GM12878 (cell line): ENCODE measurements around the gene HAP1. TPM values are rescaled to one million over a fixed set of nuclear protein-coding genes. Genes with fewer than 3 reads are reported as not detected.

Experiments used
- ATF7 ChIP-seq: fragments of 450-650 bp; IDR thresholded peaks from 2 replicates; pipeline ENCODE4 v1.6.1; 2016; ENCODE audit warnings: low read depth, mild to moderate bottlenecking
- CBFB ChIP-seq: IDR thresholded peaks from 2 replicates; pipeline ENCODE4 v1.6.1; 2016; ENCODE audit warnings: antibody characterized with exemption, low read depth
- CHD2 ChIP-seq: IDR thresholded peaks from 2 replicates; pipeline ENCODE4 v1.6.1; 2011; ENCODE audit warnings: low read depth, low read length, improper control_type of control experiment, borderline replicate concordance
- DPF2 ChIP-seq: fragments of 450-650 bp; IDR thresholded peaks from 2 replicates; pipeline ENCODE4 v1.6.1; 2017; ENCODE audit warnings: mild to moderate bottlenecking
- IKZF1 ChIP-seq: fragments of 450-650 bp; conservative IDR thresholded peaks from 2 replicates; pipeline ENCODE4 v1.6.1; 2017; ENCODE audit warnings: antibody characterized with exemption, mild to moderate bottlenecking
- IRF4 ChIP-seq: IDR thresholded peaks from 2 replicates; pipeline ENCODE4 v1.6.1; 2011; ENCODE audit warnings: low read depth, low read length
- KLF5 ChIP-seq: fragments of 450-650 bp; IDR thresholded peaks from 2 replicates; pipeline ENCODE4 v1.6.1; 2014; ENCODE audit warnings: mild to moderate bottlenecking; ENCODE audit not compliant: partially characterized antibody
- NFYB ChIP-seq: IDR thresholded peaks from 2 replicates; pipeline ENCODE4 v1.6.1; 2011; ENCODE audit warnings: low read depth, mild to moderate bottlenecking, low read length, improper control_type of control experiment, moderate library complexity; ENCODE audit not compliant: insufficient read depth
- NR2C2 ChIP-seq: IDR thresholded peaks from 2 replicates; pipeline ENCODE4 v1.6.1; 2011; ENCODE audit warnings: borderline replicate concordance, low read depth; ENCODE audit not compliant: control insufficient read depth, insufficient read length
- NRF1 ChIP-seq: conservative IDR thresholded peaks from 2 replicates; pipeline ENCODE4 v1.6.1; 2011; ENCODE audit warnings: mild to moderate bottlenecking, low read depth, low read length, improper control_type of control experiment
- PAX5 ChIP-seq: IDR thresholded peaks from 2 replicates; pipeline ENCODE4 v1.6.1; 2011; ENCODE audit warnings: low read depth, low read length, borderline replicate concordance
- PKNOX1 ChIP-seq: fragments of 450-650 bp; IDR thresholded peaks from 2 replicates; pipeline ENCODE4 v1.6.1; 2016; ENCODE audit warnings: mild to moderate bottlenecking
- RFX5 ChIP-seq: IDR thresholded peaks from 2 replicates; pipeline ENCODE4 v1.6.1; 2011; ENCODE audit warnings: low read depth, low read length, improper control_type of control experiment
- SIN3A ChIP-seq: IDR thresholded peaks from 2 replicates; pipeline ENCODE4 v1.6.1; 2012; ENCODE audit warnings: low read depth, low read length, improper control_type of control experiment
- SKIL ChIP-seq: fragments of 450-650 bp; IDR thresholded peaks from 2 replicates; pipeline ENCODE4 v1.6.1; 2017; ENCODE audit warnings: mild to moderate bottlenecking, low read depth, inconsistent platforms; ENCODE audit not compliant: poor library complexity, severe bottlenecking
- TAF1 ChIP-seq: IDR thresholded peaks from 2 replicates; pipeline ENCODE4 v1.6.1; 2011; ENCODE audit warnings: mild to moderate bottlenecking, low read depth, low read length, borderline replicate concordance
- ZNF622 ChIP-seq: fragments of 450-650 bp; IDR thresholded peaks from 2 replicates; pipeline ENCODE4 v1.6.1; 2017; ENCODE audit warnings: mild to moderate bottlenecking, inconsistent platforms
- polyA plus RNA-seq, 11 experiments: library from polyadenylated mRNA; depleted of rRNA in 4 of 11; unstranded in 6 of 11; stranded (reverse) in 5 of 11; fragments of >200 nt; fragmentation: Nextera tagmentation in 4 of 11; fragmentation: Illumina TruSeq in 1 of 11; extraction: Ambion mirVana in 4 of 11; extraction: Trizol in 1 of 11; gene quantifications; 1 replicate in 1 of 11; 2 replicates in 10 of 11; pipeline versions ENCODE4 v1.2.1 to v1.2.3, GENCODE V29; 2011 to 2016; ENCODE audit warnings: inconsistent platforms in 2 of 11, missing spikeins in 2 of 11, low read depth in 1 of 11
- total RNA-seq, 4 experiments: library from RNA; depleted of rRNA in 3 of 4; stranded (reverse); fragments of >200 nt in 3 of 4; fragmentation: Illumina TruSeq in 1 of 4; extraction: Trizol in 1 of 4; gene quantifications; 2 replicates each; pipeline versions ENCODE4 v1.2.1 to v1.2.3, GENCODE V29; 2013 to 2021
- TF ChIP-seq, protein P1 (sequence below): IDR thresholded peaks from 2 replicates; pipeline ENCODE4 v1.6.1; 2012; ENCODE audit warnings: low read depth, low read length, improper control_type of control experiment
- TF ChIP-seq, protein P2 (sequence below): IDR thresholded peaks from 2 replicates; pipeline ENCODE4 v1.6.1; 2012; ENCODE audit warnings: low read length, inconsistent platforms
- TF ChIP-seq, protein P3 (sequence below): fragments of 450-650 bp; conservative IDR thresholded peaks from 2 replicates; pipeline ENCODE4 v1.6.1; 2017; ENCODE audit warnings: mild to moderate bottlenecking, moderate library complexity
- TF ChIP-seq, protein P4 (sequence below): IDR thresholded peaks from 2 replicates; pipeline ENCODE4 v1.6.1; 2012; ENCODE audit warnings: low read depth, low read length, improper control_type of control experiment

The HAP1 gene
- total and polyA plus RNA-seq, 10 of the 15 experiments (the other 5 are each of a cell fraction or from before 2014, with no cell fraction given), result not detected

GRCh38 chr17:41688641-41689496 is 45.6 kb downstream of the HAP1 start, which contains the start of gene EIF1 (continued):
- TF ChIP-seq ZNF622 (no peak), PAX5 (peak; percentile 37; the same call in 1 of the 2 replicates), DPF2 (peak; percentile 86), RFX5 (0 out of 2 replicates have a peak, but pooled peaks have one; percentile 59), IRF4 (no peak), KLF5 (peak; percentile 11), CHD2 (peak; percentile 90), NR2C2 (no peak), CBFB (peak; percentile 96), NRF1 (peak; percentile 97), PKNOX1 (peak; percentile 98), ATF7 (peak; percentile 98), SKIL (no peak), NFYB (peak; percentile 88), IKZF1 (peak; percentile 75), TAF1 (peak; percentile 93), SIN3A (no peak; the same call in 1 of the 2 replicates)
- TF ChIP-seq, protein P1, sequence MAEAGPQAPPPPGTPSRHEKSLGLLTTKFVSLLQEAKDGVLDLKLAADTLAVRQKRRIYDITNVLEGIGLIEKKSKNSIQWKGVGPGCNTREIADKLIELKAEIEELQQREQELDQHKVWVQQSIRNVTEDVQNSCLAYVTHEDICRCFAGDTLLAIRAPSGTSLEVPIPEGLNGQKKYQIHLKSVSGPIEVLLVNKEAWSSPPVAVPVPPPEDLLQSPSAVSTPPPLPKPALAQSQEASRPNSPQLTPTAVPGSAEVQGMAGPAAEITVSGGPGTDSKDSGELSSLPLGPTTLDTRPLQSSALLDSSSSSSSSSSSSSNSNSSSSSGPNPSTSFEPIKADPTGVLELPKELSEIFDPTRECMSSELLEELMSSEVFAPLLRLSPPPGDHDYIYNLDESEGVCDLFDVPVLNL, result 0 out of 2 replicates have a peak, but pooled peaks have one; percentile 9
- TF ChIP-seq, protein P2, sequence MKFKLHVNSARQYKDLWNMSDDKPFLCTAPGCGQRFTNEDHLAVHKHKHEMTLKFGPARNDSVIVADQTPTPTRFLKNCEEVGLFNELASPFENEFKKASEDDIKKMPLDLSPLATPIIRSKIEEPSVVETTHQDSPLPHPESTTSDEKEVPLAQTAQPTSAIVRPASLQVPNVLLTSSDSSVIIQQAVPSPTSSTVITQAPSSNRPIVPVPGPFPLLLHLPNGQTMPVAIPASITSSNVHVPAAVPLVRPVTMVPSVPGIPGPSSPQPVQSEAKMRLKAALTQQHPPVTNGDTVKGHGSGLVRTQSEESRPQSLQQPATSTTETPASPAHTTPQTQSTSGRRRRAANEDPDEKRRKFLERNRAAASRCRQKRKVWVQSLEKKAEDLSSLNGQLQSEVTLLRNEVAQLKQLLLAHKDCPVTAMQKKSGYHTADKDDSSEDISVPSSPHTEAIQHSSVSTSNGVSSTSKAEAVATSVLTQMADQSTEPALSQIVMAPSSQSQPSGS, result peak; percentile 63; the same call in 1 of the 2 replicates
- TF ChIP-seq, protein P3, sequence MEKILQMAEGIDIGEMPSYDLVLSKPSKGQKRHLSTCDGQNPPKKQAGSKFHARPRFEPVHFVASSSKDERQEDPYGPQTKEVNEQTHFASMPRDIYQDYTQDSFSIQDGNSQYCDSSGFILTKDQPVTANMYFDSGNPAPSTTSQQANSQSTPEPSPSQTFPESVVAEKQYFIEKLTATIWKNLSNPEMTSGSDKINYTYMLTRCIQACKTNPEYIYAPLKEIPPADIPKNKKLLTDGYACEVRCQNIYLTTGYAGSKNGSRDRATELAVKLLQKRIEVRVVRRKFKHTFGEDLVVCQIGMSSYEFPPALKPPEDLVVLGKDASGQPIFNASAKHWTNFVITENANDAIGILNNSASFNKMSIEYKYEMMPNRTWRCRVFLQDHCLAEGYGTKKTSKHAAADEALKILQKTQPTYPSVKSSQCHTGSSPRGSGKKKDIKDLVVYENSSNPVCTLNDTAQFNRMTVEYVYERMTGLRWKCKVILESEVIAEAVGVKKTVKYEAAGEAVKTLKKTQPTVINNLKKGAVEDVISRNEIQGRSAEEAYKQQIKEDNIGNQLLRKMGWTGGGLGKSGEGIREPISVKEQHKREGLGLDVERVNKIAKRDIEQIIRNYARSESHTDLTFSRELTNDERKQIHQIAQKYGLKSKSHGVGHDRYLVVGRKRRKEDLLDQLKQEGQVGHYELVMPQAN, result peak; percentile 77
- TF ChIP-seq, protein P4, sequence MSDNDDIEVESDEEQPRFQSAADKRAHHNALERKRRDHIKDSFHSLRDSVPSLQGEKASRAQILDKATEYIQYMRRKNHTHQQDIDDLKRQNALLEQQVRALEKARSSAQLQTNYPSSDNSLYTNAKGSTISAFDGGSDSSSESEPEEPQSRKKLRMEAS, result peak; percentile 58; the same call in 1 of the 2 replicates
